D721Med (cell line): ENCODE results near the gene BCAR1.
"Not testable (repeated sequence)": the region's sequence is repeated elsewhere in the genome, so short reads cannot be mapped to it uniquely, and the experiment has no call there.

Experiments used
- DNase-seq: peaks from one replicate; pipeline ENCODE4 v3.0.0; 2011; ENCODE audit warnings: low spot score; ENCODE audit not compliant: insufficient read length
- FAIRE-seq: peaks from 2 replicates; lab custom pipeline; 2011; peaks lifted over from hg19 to GRCh38; lab: Jason Lieb, UNC
- CTCF ChIP-seq: IDR thresholded peaks from 2 replicates; pipeline ENCODE4 v1.5.1; 2012; ENCODE audit warnings: mild to moderate bottlenecking, control low read depth; ENCODE audit not compliant: insufficient read depth; ENCODE audit errors: missing control alignments

The BCAR1 gene

DNA sequence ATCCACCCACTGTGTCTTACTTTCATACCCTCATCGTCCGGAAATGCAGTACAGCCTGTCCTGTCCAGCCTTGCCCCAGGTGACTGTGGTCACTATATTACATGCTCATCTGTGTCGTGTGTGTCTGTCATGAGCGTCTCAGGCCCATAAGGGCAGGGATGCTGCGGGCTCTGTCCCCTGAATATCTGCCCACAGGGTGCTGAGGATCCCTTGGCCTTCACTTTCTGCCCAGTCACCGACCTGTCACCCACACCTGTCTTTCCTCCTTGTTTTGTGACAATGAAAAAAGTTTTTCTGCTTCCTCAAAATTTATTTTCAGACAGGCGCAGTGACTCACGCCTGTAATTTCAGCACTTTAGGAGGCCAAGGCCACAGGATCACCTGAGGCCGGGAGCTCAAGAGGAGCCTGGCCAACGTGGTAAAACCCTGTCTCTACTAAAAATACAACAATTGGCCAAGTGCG lies 34.0 kb downstream of the BCAR1 start:
- FAIRE-seq (no peak), DNase-seq (no peak)
- no peak for TF ChIP-seq CTCF

DNA sequence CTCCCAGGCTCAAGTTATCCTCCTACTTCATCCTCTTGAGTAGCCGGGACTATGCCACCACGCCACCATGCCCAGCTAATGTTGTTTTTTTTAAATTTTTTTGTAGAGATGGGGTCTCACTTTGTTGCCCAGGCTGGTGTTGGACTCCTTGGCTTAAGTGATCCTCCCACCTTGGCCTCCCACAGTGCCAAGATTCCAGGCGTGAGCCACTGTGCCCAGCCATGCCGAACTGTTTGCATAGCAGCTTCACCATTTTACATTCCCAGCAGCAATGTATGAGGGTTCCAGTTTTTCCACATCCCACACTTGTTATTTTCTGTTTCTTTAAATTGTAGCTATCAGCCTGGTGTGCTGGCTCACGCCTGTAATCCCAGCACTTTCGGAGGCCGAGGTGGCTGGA lies 34.8 kb downstream of the BCAR1 start:
- TF ChIP-seq CTCF = no peak
- no peak for FAIRE-seq
- no peak for DNase-seq

DNA sequence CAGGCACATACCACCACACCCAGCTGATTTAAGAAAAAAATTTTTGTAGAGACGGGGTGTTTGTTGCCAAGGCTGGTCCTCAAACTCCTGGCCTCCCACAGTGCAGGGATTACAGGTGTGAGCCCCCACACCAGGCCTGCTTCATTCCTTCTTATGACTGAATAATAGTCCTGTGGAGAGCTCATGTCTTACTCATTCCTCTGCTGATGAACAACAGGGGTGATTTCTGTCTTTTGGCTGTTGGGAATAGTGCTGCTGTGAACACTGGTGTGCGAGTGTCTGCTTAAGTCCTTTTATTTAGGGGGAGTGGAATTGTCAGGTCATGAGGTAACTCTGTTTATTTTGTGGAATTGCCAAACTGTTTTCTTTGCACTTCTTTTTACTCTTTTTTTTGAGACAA lies 35.3 kb downstream of the BCAR1 start:
- TF ChIP-seq CTCF = no peak
- FAIRE-seq (no peak), DNase-seq (no peak)

GRCh38 chr16:75211286-75211685 lies 40.1 kb downstream of the BCAR1 start:
- FAIRE-seq, DNase-seq: not testable (repeated sequence)

GRCh38 chr16:75209944-75210343 lies 41.5 kb downstream of the BCAR1 start:
- FAIRE-seq (no peak), DNase-seq (no peak)
- no peak for TF ChIP-seq CTCF

- not testable (repeated sequence) for DNase-seq, FAIRE-seq
Observed at GRCh38 chr16:75209514-75209913, 41.9 kb downstream of the BCAR1 start.

DNA sequence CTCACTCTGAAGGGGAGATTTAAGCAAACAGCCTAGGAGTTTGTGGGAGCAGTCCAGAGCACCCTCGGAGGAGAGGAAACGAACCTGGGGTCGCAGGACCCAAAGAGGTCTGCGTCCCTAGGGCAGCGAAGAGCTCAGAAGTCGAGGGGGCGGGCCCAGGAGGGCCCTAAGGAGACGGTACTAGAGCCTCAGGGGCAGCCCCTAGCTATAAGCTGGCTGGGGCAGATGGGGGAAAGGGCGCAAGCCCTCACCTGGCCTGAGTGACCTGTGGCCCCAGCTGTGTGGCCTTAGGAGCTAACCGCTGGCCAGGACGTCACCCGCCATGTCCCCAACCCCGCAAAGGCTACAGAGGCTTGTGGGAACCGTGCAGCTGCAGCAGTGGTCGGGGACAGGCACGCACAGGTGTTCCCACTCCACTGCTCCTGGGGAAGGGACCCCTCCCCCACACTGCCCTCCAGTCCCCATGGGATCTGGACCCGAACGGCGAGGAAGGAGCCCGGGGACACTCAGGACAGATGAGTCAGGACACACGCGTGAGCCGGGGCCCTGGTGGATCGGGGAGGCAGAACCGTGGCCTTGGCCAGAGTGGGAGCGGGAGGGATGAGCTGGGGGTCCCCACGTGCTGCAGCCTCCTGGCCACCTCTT lies 42.4 kb downstream of the BCAR1 start:
- FAIRE-seq (no peak), DNase-seq (no peak)
- TF ChIP-seq CTCF = no peak

DNA sequence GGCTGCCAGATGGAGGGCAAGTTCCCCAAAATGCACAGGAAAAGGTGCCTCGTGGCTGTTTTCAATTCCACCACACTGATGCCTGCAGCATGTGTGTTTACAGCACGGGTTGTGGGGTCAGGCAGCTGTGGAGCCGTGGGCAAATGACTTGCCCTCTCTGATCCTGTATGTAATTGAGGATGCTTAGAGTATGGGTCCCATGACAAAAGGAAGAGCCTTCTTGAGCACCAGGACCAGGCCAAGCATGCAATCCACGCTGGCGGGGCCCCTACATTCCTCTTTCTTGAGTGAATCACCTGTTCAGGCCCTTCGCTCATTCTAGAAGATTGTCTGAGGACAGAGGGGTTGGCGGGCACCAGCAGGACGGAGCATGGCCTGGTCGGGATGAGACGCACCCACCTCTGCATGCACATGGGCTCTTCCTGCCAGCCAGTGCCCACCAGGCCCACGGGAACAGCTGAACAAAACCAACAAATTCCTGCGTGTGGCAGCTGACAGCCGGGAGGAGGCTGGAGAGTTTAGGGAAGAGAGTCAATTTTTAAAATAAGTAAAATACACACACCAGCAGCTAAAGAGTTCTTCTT lies 43.1 kb downstream of the BCAR1 start:
- DNase-seq = no peak
- no peak for TF ChIP-seq CTCF
- FAIRE-seq = no peak
